ENCODE results near the gene MAD1L1.

MAD1L1 gene

DNA sequence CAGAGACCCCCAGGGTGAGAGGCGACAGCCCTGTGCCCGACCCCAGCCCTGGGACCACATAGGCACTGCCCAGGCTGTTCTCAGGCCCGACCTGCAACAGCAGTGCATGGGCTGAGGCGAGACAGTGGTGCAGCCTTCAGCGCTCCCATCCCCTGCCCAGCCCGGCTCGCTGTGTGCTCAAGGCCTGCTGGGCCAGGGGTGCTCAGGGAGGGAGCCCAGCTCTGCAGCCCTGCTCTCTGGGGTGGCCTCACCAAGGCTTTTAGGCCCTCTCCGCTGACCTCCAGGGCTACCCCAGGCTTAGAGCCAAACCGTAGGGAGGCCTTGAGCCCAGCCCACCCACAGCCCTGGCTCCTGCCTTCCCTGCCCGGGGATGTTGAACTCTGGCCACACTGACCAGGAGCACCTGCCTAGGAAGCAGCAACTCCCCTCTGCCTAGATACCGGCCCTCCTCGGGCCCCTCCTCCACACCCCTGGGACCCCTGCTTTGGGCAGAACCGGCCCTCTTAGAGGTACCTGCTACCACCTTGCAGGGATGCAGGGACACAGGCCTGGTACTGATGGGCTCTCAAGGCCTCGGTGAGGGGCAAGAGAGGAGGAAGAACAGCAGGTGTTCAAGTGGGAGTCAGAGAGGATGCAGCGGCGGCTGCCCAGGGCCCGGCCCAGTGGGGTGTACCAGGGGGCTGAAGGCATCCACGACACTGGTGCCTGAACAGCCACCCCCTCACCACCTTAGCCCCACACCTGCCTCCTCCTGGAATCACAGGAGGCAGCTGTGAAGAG lies 331.1 kb downstream of the MAD1L1 start:
- H3K27ac ChIP-seq (ENCODE audit: low read length) = no peak overlapping the region
- H3K9me3 ChIP-seq (ENCODE audit: insufficient read depth, low read depth, low read length) = no peaks in the 10 kb centered on the region
- no peaks in the 10 kb centered on the region for H3K4me1 ChIP-seq (ENCODE audit: insufficient read depth, low read length)
- no peak overlapping the region for H3K4me3 ChIP-seq (ENCODE audit: low read length)
- H3K27me3 ChIP-seq (ENCODE audit: insufficient read depth, low read length) = no peaks in the 10 kb centered on the region
- H3K36me3 ChIP-seq (ENCODE audit: insufficient read depth, low read depth, low read length) = 0 out of 2 replicates have a peak, but pooled peaks cover 4% of the 10 kb centered on the region
- no peak overlapping the region for H3K9ac ChIP-seq (ENCODE audit: low read depth, low read length)

- Histone ChIP-seq H3K27ac (ENCODE audit: low read length) (no peak overlapping the region), H3K9me3 (ENCODE audit: insufficient read depth, low read depth, low read length) (no peaks in the 10 kb centered on the region), H3K9ac (ENCODE audit: low read depth, low read length) (no peak overlapping the region), H3K27me3 (ENCODE audit: insufficient read depth, low read length) (no peaks in the 10 kb centered on the region), H3K4me1 (ENCODE audit: insufficient read depth, low read length) (no peaks in the 10 kb centered on the region), H3K36me3 (ENCODE audit: insufficient read depth, low read depth, low read length) (0 out of 2 replicates have a peak, but pooled peaks cover 7% of the 10 kb centered on the region), H3K4me3 (ENCODE audit: low read length) (no peak overlapping the region)
Measured at GRCh38 chr7:1900847-1901246, 331.9 kb downstream of the MAD1L1 start.

DNA sequence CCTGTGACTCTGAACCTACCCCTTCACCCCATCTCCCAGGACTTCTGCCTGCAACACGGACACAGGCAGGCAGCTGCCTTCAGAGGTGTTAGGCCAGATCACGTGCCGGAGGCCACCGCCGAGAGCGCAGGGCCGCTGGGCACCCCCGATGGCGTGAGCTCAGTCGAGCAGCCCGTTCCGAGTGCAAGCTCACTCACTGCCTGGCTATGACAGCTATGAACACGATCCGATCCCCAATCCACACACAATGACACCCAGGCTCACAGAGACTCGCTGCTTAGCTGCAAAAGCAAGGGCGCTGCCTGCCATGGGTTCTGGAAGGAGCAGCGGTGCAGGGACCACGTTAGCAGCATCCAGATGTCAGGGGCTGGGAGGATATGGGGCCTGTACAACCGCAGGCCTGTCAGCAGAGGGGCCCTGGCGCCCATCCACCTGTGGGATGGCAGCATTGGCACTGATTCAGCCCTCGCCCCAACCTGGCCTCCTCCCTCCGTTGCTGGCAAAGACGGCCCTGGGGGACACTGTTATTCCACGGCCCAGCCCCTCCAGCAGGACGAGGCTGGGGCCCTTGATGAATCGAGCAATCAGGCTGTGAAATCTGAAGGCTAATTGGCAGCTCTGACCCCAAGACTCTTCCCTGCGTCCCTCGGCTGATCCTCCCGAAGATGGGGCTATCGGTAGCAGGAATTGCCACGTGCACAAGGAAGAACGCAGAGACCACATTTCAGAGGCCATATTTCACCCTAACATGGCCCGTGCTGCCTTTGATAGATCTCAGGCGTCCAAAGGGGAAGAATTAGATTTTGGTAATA lies 332.6 kb downstream of the MAD1L1 start:
- no peaks in the 10 kb centered on the region for H3K9me3 ChIP-seq (ENCODE audit: insufficient read depth, low read depth, low read length)
- no peaks in the 10 kb centered on the region for H3K27me3 ChIP-seq (ENCODE audit: insufficient read depth, low read length)
- 0 out of 2 replicates have a peak, but pooled peaks cover 7% of the 10 kb centered on the region for H3K36me3 ChIP-seq (ENCODE audit: insufficient read depth, low read depth, low read length)
- no peak overlapping the region for H3K27ac ChIP-seq (ENCODE audit: low read length)
- H3K4me3 ChIP-seq (ENCODE audit: low read length) = no peak overlapping the region
- H3K4me1 ChIP-seq (ENCODE audit: insufficient read depth, low read length) = no peaks in the 10 kb centered on the region
- no peak overlapping the region for H3K9ac ChIP-seq (ENCODE audit: low read depth, low read length)

DNA sequence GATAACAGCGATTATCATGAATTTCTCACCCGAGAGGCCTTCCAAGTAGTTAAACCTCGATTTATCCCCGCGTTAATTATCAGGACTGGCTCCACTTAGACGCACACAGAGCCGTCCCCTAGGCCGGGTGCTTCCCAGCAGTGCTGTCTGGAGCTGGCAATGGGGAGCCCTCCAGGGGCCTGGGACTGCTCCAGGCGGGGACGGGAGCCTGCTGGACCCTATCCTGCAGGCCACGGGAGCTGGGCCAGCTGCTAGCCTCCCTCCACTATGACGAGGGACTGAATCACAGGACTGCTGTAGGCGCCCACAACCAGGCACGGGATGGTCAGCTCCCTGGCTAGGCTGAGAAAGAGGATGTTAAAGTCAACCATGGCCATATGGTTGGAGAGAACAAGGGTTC lies 333.5 kb downstream of the MAD1L1 start:
- Histone ChIP-seq H3K9ac (ENCODE audit: low read depth, low read length) (no peak overlapping the region), H3K27ac (ENCODE audit: low read length) (no peak overlapping the region), H3K36me3 (ENCODE audit: insufficient read depth, low read depth, low read length) (0 out of 2 replicates have a peak, but pooled peaks cover 7% of the 10 kb centered on the region), H3K27me3 (ENCODE audit: insufficient read depth, low read length) (no peaks in the 10 kb centered on the region), H3K9me3 (ENCODE audit: insufficient read depth, low read depth, low read length) (no peaks in the 10 kb centered on the region), H3K4me1 (ENCODE audit: insufficient read depth, low read length) (no peaks in the 10 kb centered on the region), H3K4me3 (ENCODE audit: low read length) (no peak overlapping the region)

DNA sequence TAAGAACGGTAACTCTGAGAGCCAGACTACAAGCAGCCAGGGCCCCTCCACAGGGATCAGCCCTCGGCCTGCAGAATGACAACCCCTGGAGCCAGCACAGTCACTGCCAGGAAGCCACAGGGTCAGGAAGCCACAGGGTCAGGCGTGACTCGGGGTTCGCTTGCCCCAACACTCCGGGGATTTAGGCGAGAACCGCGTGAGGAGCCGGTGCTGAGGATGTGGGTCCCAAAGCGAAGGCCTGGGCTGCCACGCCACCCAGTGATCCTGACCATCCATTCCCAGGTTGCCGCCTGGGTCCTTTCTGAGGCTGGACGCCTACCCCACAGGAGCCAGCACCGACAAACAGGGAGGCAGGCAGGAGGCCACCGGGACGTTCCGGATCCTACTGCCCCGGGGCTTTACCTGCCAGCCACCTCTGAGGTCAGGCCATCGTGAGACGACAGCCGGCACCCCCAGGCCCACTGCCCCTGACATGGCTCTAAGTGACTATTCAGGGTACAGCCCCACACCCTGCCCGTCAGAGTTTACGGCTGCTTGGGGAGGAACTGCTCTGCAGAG lies 334.0 kb downstream of the MAD1L1 start:
- H3K9me3 ChIP-seq (ENCODE audit: insufficient read depth, low read depth, low read length) = no peaks in the 10 kb centered on the region
- H3K4me1 ChIP-seq (ENCODE audit: insufficient read depth, low read length) = no peaks in the 10 kb centered on the region
- H3K27me3 ChIP-seq (ENCODE audit: insufficient read depth, low read length) = no peaks in the 10 kb centered on the region
- H3K9ac ChIP-seq (ENCODE audit: low read depth, low read length) = no peak overlapping the region
- H3K4me3 ChIP-seq (ENCODE audit: low read length) = no peak overlapping the region
- H3K27ac ChIP-seq (ENCODE audit: low read length) = no peak overlapping the region
- H3K36me3 ChIP-seq (ENCODE audit: insufficient read depth, low read depth, low read length) = 0 out of 2 replicates have a peak, but pooled peaks cover 7% of the 10 kb centered on the region

DNA sequence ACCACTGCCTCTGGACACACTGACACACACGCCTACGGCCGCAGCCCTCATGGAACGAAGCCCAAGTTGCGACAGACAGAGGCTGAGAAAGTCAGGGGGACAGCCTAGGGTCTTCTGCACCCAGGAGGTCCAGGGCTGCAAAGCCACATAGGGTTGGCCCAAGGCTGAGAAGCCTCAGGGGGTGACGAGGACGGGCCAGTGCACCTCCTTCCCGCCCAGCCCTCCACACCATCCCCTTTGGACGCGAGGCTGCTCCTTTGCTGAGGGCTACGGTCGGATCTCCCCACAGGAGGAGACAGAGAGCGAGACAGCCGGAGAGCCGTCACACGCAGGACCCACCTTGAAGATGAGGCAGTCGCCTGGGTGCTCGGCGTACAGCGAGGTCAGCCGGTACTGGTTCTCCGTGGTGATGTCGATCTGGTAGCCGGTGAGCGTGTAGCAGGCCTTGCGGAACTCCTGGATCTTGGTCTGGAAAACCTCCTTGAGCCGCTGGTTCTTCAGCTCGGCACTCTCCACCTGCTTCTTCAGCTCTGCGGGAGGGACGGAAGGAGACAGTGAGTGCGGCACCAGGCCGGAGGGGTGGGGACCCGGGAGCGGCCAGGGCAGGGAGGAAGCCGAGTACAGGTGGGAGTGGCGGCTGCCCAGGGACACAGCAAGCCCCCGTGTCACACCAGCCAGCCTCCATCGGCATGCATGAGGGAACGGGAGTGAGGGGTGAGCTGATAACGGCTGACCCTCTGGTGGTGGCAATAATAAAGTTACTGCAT lies 334.7 kb downstream of the MAD1L1 start:
- Histone ChIP-seq H3K9me3 (ENCODE audit: insufficient read depth, low read depth, low read length) (no peaks in the 10 kb centered on the region), H3K4me3 (ENCODE audit: low read length) (no peak overlapping the region), H3K27ac (ENCODE audit: low read length) (no peak overlapping the region), H3K27me3 (ENCODE audit: insufficient read depth, low read length) (no peaks in the 10 kb centered on the region), H3K4me1 (ENCODE audit: insufficient read depth, low read length) (no peaks in the 10 kb centered on the region), H3K36me3 (ENCODE audit: insufficient read depth, low read depth, low read length) (0 out of 2 replicates have a peak, but pooled peaks cover 7% of the 10 kb centered on the region), H3K9ac (ENCODE audit: low read depth, low read length) (no peak overlapping the region)

DNA sequence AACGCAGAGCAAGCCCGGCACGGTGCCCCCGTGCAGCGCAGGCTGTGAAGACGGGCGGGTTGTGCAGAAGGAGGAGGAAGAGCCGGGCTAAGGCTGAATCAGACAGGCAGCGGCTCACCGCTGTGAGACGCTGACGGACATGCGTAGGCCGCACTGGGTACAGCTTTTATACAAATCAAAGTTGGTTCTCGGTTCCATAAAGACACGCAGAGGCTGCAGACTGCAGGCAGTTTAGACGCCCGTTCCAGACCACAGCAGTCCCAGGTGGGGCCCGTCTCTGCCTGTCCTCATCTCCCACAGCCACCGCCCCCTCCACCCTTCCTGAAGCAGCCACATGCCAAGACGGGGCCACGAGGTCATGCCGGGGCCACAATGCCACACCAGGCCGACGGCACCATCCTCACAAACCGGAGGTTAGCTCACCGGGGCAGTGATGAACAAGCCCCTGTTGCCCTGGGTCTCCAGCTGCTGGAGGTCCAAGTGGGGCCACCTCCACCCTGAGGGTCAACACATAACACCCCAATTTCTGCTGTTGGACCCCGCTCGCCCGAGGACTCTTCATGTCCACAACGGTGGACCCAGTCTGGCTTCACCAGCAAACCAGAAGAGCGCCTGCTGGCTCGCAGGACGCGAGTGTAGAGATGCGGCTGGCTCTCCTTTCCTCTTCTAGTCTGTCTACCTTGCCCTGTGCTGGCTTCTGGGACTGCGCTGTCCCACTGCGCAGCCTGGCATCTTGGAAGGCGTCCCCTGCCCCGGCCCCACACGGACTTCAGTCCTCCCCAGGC lies 335.5 kb downstream of the MAD1L1 start:
- H3K4me1 ChIP-seq (ENCODE audit: insufficient read depth, low read length) = no peaks in the 10 kb centered on the region
- no peak overlapping the region for H3K27ac ChIP-seq (ENCODE audit: low read length)
- no peak overlapping the region for H3K9ac ChIP-seq (ENCODE audit: low read depth, low read length)
- 0 out of 2 replicates have a peak, but pooled peaks cover 7% of the 10 kb centered on the region for H3K36me3 ChIP-seq (ENCODE audit: insufficient read depth, low read depth, low read length)
- H3K27me3 ChIP-seq (ENCODE audit: insufficient read depth, low read length) = no peaks in the 10 kb centered on the region
- no peaks in the 10 kb centered on the region for H3K9me3 ChIP-seq (ENCODE audit: insufficient read depth, low read depth, low read length)
- H3K4me3 ChIP-seq (ENCODE audit: low read length) = no peak overlapping the region

GRCh38 chr7:1895664-1896515 lies 336.9 kb downstream of the MAD1L1 start:
- Histone ChIP-seq H3K27ac (ENCODE audit: low read length) (no peak overlapping the region), H3K9ac (ENCODE audit: low read depth, low read length) (no peak overlapping the region), H3K27me3 (ENCODE audit: insufficient read depth, low read length) (no peaks in the 10 kb centered on the region), H3K36me3 (ENCODE audit: insufficient read depth, low read depth, low read length) (0 out of 2 replicates have a peak, but pooled peaks cover 7% of the 10 kb centered on the region), H3K9me3 (ENCODE audit: insufficient read depth, low read depth, low read length) (no peaks in the 10 kb centered on the region), H3K4me1 (ENCODE audit: insufficient read depth, low read length) (no peaks in the 10 kb centered on the region), H3K4me3 (ENCODE audit: low read length) (no peak overlapping the region)

- Histone ChIP-seq H3K4me3 (ENCODE audit: low read length) (no peak overlapping the region), H3K9me3 (ENCODE audit: insufficient read depth, low read depth, low read length) (no peaks in the 10 kb centered on the region), H3K4me1 (ENCODE audit: insufficient read depth, low read length) (no peaks in the 10 kb centered on the region), H3K36me3 (ENCODE audit: insufficient read depth, low read depth, low read length) (0 out of 2 replicates have a peak, but pooled peaks cover 7% of the 10 kb centered on the region), H3K27me3 (ENCODE audit: insufficient read depth, low read length) (no peaks in the 10 kb centered on the region), H3K27ac (ENCODE audit: low read length) (no peak overlapping the region), H3K9ac (ENCODE audit: low read depth, low read length) (no peak overlapping the region)
Measured at GRCh38 chr7:1894906-1895663, 337.7 kb downstream of the MAD1L1 start.
